Left renal pelvis (tissue), 4 donors: ENCODE data around the gene LRRC73. TPM values are rescaled to one million over a fixed set of nuclear protein-coding genes. Genes with fewer than 3 reads are reported as not detected.
"Not testable (repeated sequence)": the region's sequence is repeated elsewhere in the genome, so short reads cannot be mapped to it uniquely, and the experiment has no call there.

ENCODE experiments used
- DNase-seq, 4 donors: peaks; one replicate each; pipeline ENCODE4 v3.0.0-alpha.2; 2013; ENCODE audit warnings: low read depth in 4 of 4, low spot score in 3 of 4
- polyA plus RNA-seq, 4 donors: library from polyadenylated mRNA; unstranded; fragments of 120-200 nt; gene quantifications; one replicate each; pipeline ENCODE4 v1.2.1, GENCODE V29; 2013; ENCODE audit not compliant: insufficient read length in 4 of 4

Gene LRRC73
- polyA plus RNA-seq, 4 donors, result 0.25 to 1.2 (median 0.98) TPM

- DNase-seq, result no peak
These were observed 1.8 kb upstream of the LRRC73 start for GRCh38 chr6:43511824-43512415.

- no peak for DNase-seq
These were observed 649 bp upstream of the LRRC73 start for GRCh38 chr6:43510827-43511163.

- DNase-seq, result no peak
These were observed 783 bp downstream of the LRRC73 start for GRCh38 chr6:43509142-43509983.

- no peak for DNase-seq
These were observed 1.5 kb downstream of the LRRC73 start for GRCh38 chr6:43508481-43509141.

GRCh38 chr6:43506667-43507471 lies 3.3 kb downstream of the LRRC73 start:
- DNase-seq, result peak; percentile 61 to 83 (median 70)

- DNase-seq, result no peak
These were observed 4.0 kb downstream of the LRRC73 start for GRCh38 chr6:43506171-43506570.

GRCh38 chr6:43505718-43506117 lies 4.4 kb downstream of the LRRC73 start:
- DNase-seq, result no peak

- DNase-seq, result no peak
These were observed 5.2 kb downstream of the LRRC73 start for GRCh38 chr6:43504756-43505593.

GRCh38 chr6:43503443-43503842 lies 6.7 kb downstream of the LRRC73 start:
- DNase-seq, result no peak

- DNase-seq, result no peak
These were observed 7.5 kb downstream of the LRRC73 start for GRCh38 chr6:43502666-43503065.

- no peak for DNase-seq
These were observed 9.2 kb downstream of the LRRC73 start for GRCh38 chr6:43500921-43501320.

GRCh38 chr6:43499028-43499815 lies 10.9 kb downstream of the LRRC73 start:
- DNase-seq, result no peak

GRCh38 chr6:43498291-43498690 lies 11.9 kb downstream of the LRRC73 start:
- DNase-seq, result not testable (repeated sequence)

GRCh38 chr6:43497689-43498088 lies 12.5 kb downstream of the LRRC73 start:
- DNase-seq, result no peak

GRCh38 chr6:43497129-43497396 lies 13.1 kb downstream of the LRRC73 start:
- no peak for DNase-seq

- no peak for DNase-seq
These were observed 13.6 kb downstream of the LRRC73 start for GRCh38 chr6:43496370-43497128.

GRCh38 chr6:43495409-43495941 lies 14.7 kb downstream of the LRRC73 start:
- no peak for DNase-seq

GRCh38 chr6:43494766-43495165 lies 15.4 kb downstream of the LRRC73 start:
- no peak for DNase-seq

- no peak for DNase-seq
These were observed 15.8 kb downstream of the LRRC73 start for GRCh38 chr6:43494321-43494720.
